Type B pancreatic cell (in vitro differentiated cells): ENCODE data around the gene YIF1B. TPM values are rescaled to one million over a fixed set of nuclear protein-coding genes. Genes with fewer than 3 reads are reported as not detected.
"Not testable (repeated sequence)": the region's sequence is repeated elsewhere in the genome, so short reads cannot be mapped to it uniquely, and the experiment has no call there.

Source experiments
- DNase-seq: peaks from one replicate; pipeline ENCODE4 v3.0.0; 2021; ENCODE audit warnings: mixed read lengths; ENCODE audit not compliant: unreplicated experiment; ENCODE audit errors: extremely low spot score
- H3K27ac Mint-ChIP-seq: 2 replicates; pipeline ENCODE4 v1.8.0; 2021; ENCODE audit warnings: mild to moderate bottlenecking, mixed read lengths
- H3K27me3 Mint-ChIP-seq: 2 replicates; pipeline ENCODE4 v1.8.0; 2021; ENCODE audit warnings: mixed read lengths
- H3K36me3 Mint-ChIP-seq: 2 replicates; pipeline ENCODE4 v1.8.0; 2021; ENCODE audit warnings: mixed read lengths
- H3K4me1 Mint-ChIP-seq: one replicate; pipeline ENCODE4 v1.8.0; 2021; ENCODE audit warnings: mixed read lengths; ENCODE audit not compliant: unreplicated experiment
- H3K4me3 Mint-ChIP-seq: 2 replicates; pipeline ENCODE4 v1.8.0; 2021; ENCODE audit warnings: mild to moderate bottlenecking, mixed read lengths
- H3K9me3 Mint-ChIP-seq: 2 replicates; pipeline ENCODE4 v1.8.0; 2021; ENCODE audit warnings: mixed read lengths
- total RNA-seq: library from RNA; stranded (reverse); gene quantifications from 2 replicates; pipeline ENCODE4 v1.2.1, GENCODE V29; 2021; ENCODE audit warnings: low replicate concordance
- TF ChIP-seq, protein P1 (sequence below): fragments of 200-600 bp; sonication (generic); conservative IDR thresholded peaks from 2 replicates; pipeline ENCODE4 v1.5.0; 2021; ENCODE audit warnings: antibody characterized with exemption, mild to moderate bottlenecking

Gene YIF1B
- total RNA-seq, 1 donor from 2014 or later = 41.0 TPM

DNA sequence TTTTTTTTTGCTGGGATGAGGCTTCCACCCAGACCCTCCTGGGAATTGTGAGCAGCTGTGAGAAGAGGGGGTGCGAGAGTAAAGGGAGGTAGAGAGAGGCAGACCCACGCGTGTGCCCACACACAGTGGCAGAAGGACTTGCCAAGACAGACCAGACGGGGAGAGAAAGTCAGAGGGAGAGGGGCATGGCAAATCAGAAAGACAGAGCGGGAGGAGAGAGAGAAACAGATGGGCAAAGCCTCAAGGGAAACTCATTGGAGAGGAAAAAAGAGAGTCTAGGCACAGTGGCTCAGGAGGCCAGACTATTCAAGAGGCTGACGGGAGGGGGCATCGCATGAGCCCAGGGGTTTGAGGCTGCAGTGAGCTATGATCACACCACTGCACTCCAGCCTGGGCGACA, 36.9 kb upstream of the YIF1B start:
- Mint-ChIP-seq H3K36me3 (no peaks in the 10 kb centered on the region), H3K4me3 (no peak overlapping the region), H3K27ac (no peak overlapping the region)

DNA sequence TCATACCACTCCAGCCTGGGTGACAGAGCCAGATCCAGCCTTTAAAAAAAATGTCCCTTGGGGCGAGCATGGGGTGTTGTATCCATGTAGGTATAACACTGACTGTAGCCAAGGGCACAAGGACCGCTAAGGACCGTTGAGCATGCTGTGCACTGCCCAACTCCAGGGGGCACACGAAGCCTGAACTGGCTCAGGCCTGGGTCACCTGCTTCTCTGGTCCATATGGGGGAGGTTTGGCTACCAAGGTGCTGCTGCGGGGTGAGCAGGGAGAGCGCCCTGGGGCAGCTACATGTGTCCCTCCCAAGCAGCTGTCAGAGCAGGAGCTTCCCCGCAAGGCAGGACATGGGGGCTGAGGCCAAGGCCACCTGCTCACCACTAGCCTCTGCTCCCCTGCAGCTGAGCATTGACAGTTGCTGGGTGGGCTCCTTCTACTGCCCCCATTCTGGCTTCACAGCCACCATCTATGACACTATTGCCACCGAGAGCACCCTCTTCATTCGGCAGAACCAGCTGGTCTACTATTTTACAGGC, 36.2 kb upstream of the YIF1B start:
- Mint-ChIP-seq H3K4me1 (no peaks in the 10 kb centered on the region), H3K36me3 (no peaks in the 10 kb centered on the region), H3K27me3 (peaks cover 13% of the 10 kb centered on the region), H3K4me3 (no peak overlapping the region), H3K27ac (no peak overlapping the region), H3K9me3 (no peaks in the 10 kb centered on the region)
- TF ChIP-seq, protein P1, sequence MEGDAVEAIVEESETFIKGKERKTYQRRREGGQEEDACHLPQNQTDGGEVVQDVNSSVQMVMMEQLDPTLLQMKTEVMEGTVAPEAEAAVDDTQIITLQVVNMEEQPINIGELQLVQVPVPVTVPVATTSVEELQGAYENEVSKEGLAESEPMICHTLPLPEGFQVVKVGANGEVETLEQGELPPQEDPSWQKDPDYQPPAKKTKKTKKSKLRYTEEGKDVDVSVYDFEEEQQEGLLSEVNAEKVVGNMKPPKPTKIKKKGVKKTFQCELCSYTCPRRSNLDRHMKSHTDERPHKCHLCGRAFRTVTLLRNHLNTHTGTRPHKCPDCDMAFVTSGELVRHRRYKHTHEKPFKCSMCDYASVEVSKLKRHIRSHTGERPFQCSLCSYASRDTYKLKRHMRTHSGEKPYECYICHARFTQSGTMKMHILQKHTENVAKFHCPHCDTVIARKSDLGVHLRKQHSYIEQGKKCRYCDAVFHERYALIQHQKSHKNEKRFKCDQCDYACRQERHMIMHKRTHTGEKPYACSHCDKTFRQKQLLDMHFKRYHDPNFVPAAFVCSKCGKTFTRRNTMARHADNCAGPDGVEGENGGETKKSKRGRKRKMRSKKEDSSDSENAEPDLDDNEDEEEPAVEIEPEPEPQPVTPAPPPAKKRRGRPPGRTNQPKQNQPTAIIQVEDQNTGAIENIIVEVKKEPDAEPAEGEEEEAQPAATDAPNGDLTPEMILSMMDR = no peak
- DNase-seq = no peak

More for the DNA sequence above, 36.9 kb upstream of the YIF1B start:
- Mint-ChIP-seq H3K27me3 (peaks cover 16% of the 10 kb centered on the region), H3K9me3 (no peaks in the 10 kb centered on the region), H3K4me1 (no peaks in the 10 kb centered on the region)
- TF ChIP-seq, protein P1 = no peak
- no peak for DNase-seq

DNA sequence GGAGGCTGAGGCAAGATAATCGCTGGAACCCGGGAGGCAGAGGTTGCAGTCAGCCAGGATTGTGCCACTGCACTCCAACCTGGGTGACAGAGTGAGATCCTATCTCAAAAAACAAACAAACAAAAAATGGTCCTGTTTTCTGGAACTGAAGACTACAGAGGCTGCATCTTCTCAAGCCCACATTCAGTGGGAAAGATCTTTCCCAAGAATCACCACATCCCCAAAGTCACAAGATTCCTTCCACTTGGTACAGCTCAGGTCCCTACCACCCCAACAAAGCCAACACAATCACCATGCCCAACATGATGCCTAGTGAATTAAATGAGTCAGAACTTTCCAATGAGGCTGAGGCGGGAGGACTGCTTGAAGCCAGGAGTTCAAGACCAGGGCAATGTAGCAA, 35.1 kb upstream of the YIF1B start:
- H3K27ac Mint-ChIP-seq = no peak overlapping the region
- no peaks in the 10 kb centered on the region for H3K36me3 Mint-ChIP-seq

DNA sequence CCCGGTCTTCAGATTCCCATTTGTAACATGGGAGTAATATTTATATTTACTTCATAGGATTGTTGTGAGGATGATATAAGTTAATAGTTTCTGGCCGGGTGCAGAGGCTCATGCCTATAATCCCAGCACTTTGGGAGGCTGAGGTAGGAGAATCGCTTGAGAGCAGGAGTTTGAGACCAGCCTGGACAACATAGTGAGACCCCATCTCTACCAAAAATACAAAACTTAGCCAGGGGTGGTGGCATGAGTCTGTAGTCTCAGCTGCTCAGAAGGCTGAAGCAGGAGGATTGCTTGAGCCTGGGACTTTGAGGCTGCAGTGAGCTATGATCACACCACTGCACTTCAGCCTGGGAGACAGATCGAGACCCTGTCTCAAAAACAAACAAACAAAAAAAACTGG, 31.1 kb upstream of the YIF1B start:
- no peak overlapping the region for H3K4me3 Mint-ChIP-seq
- no peak overlapping the region for H3K27ac Mint-ChIP-seq
- H3K36me3 Mint-ChIP-seq = no peaks in the 10 kb centered on the region
- TF ChIP-seq, protein P1 = no peak
- no peak for DNase-seq
- H3K9me3 Mint-ChIP-seq = no peaks in the 10 kb centered on the region
- H3K4me1 Mint-ChIP-seq = no peaks in the 10 kb centered on the region
- no peaks in the 10 kb centered on the region for H3K27me3 Mint-ChIP-seq

More for the DNA sequence above, 35.1 kb upstream of the YIF1B start:
- no peak for DNase-seq
- H3K4me3 Mint-ChIP-seq = no peak overlapping the region
- peaks cover 2% of the 10 kb centered on the region for H3K27me3 Mint-ChIP-seq
- H3K4me1 Mint-ChIP-seq = no peaks in the 10 kb centered on the region
- no peaks in the 10 kb centered on the region for H3K9me3 Mint-ChIP-seq
- TF ChIP-seq, protein P1 = no peak

DNA sequence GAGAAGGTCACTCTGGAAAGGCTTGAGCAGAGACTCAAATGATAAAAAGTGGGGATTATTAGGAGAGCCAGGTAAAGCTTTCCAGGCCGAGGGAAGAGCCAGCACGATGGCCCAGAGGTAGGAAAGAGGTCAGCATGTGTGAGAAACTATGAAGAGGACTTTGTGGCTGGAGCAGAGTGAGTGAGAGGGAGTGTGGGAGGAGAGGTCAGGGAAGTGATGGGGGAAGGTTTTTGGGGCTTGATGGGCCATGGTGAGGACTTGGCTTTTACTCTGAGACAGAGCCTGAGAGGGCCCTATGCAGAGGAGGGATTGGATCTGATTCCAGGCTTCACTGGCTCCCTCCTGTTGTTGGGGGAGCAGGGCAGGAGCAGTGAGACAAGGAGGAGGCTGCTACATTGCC, 25.2 kb upstream of the YIF1B start:
- DNase-seq = no peak
- Mint-ChIP-seq H3K27ac (no peak overlapping the region), H3K4me3 (no peak overlapping the region), H3K36me3 (peaks cover 3% of the 10 kb centered on the region), H3K27me3 (no peaks in the 10 kb centered on the region), H3K9me3 (no peaks in the 10 kb centered on the region), H3K4me1 (peaks cover 11% of the 10 kb centered on the region)
- TF ChIP-seq, protein P1 = no peak

DNA sequence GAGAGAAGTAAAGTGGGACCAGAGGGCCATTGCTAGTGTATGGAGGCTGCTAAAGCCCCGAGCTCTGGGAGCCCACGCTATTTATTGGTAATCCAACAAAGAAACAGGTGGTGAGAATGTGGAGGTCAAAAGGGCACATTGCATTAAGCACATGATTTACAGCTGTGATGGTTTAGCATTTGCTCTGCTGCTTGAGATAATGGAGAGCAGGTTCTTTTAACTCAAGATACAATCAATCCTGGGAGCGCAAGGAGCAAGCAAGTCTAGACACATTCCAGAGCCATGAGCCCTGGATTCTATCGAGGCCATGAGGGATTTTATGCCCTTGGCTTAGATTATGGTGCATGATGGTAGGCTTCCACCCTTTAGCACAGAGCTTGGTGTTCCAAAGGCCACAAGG, 23.3 kb upstream of the YIF1B start:
- H3K4me3 Mint-ChIP-seq = peak overlapping the region; percentile 81
- peak overlapping the region; percentile 89 for H3K27ac Mint-ChIP-seq

More for the DNA sequence above, 23.3 kb upstream of the YIF1B start:
- not testable (repeated sequence) for DNase-seq, H3K27me3 Mint-ChIP-seq, H3K9me3 Mint-ChIP-seq, H3K36me3 Mint-ChIP-seq
- H3K4me1 Mint-ChIP-seq = peaks cover 11% of the 10 kb centered on the region
